HT-29 (cell line): ENCODE measurements around the gene MECP2. TPM values are rescaled to one million over a fixed set of nuclear protein-coding genes. Genes with fewer than 3 reads are reported as not detected.

Experiments used
- DNase-seq: peaks from one replicate; pipeline ENCODE4 v3.0.0-alpha.2; 2015; ENCODE audit warnings: low spot score
- total RNA-seq: library from RNA; depleted of rRNA; stranded (reverse); fragments of >200 nt; shearing (Covaris generic); gene quantifications from 2 replicates; pipeline ENCODE4 v1.2.3, GENCODE V29; 2014

The MECP2 gene
- total RNA-seq, 1 experiment from 2014 or later: 41.6 TPM

DNA sequence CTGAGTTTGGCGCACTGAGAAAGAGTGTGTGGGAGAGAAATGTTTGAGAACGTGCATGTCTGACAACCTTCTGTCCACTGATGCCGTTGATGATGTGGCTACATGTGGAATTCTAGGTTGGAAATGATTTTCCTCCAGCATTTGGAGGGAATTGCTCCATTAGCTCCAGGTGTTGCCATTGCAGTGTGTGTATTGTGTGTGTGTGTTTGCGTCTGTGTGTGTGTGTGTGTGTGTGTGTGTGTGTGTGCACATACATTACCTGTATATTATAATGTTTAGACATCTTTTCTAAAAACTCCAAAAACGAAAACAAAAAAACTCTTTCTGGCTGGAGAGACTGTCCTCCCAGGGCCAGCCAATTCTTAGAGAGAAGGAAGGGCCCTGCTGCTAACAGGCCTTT is 18.2 kb upstream of the MECP2 start:
- no peak for DNase-seq

DNA sequence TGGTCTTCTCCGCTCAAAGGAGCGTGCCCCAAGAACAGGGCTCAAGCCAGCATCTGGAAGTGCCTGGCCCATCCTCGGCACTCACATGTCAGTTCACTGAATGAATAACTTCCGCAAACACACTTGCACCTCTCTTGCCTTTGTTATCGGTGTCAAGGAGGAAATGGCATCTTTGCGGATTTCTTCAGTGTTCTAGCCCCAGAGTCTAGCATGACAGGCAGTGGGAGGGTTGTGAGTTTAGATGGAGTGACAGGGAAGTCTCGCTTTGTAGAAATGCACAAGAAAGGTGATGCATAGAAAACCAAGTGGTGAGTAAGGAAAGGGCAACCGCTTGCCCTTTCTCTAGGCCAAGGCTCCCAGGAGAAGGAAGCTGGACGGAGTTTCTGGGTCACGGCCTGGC is 17.6 kb upstream of the MECP2 start:
- DNase-seq: no peak

DNA sequence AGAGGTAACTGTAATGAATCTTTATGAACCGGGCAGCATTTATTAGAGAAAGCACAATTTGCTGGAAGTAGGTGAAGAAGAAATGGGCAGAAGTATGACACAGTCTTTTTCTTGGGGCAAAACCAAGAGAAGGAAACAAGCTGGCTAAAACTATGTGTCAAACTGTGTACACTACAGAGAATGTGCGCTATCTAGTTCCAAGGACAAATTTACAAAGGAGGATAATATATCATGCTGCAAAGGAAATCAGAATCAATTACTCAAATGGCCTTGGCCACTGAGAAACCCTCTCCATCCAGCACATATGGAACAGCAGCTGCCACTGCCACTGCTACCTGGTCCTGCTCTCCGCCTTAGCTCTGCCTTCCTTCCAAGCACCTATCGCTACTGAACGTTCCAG is 17.1 kb upstream of the MECP2 start:
- DNase-seq: no peak

DNA sequence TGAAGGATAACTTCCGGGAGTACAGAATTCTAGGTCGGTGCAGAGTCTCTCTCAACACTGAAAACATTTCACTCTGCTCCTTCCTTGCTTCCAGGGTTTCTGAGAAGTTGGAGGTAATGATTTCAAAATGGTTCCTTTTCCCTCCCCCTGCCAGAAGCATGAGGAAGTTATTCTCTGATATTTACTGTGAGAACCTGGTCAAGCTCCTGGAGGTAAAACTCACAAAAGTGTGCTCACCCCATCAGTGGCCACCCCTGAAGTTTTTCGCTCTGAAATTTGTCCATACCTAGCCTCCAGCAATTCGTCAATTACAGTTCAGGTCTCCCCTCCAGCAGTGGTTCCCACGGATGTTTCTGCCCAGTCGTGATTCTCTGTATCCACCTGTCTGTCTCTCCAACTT is 16.2 kb upstream of the MECP2 start:
- DNase-seq: no peak

DNA sequence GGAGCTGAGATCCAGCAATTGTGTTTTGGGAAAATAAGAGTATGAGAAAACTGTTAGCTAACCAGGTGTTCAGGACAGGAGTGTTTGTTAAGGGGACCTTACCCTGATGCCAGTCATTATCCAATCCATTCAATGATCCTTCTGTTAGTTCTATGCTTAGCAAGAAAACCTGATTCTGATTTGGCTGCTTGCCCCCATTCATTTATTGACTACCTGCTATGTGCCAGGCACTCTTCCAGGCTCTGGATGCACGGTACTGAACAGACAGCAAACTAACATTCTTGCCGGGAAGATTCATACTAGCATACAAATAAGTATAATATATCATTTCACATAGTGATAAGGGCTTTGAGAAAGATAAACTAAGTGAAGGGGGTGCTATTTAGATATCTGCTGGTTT is 1.0 kb upstream of the MECP2 start:
- no peak for DNase-seq

DNA sequence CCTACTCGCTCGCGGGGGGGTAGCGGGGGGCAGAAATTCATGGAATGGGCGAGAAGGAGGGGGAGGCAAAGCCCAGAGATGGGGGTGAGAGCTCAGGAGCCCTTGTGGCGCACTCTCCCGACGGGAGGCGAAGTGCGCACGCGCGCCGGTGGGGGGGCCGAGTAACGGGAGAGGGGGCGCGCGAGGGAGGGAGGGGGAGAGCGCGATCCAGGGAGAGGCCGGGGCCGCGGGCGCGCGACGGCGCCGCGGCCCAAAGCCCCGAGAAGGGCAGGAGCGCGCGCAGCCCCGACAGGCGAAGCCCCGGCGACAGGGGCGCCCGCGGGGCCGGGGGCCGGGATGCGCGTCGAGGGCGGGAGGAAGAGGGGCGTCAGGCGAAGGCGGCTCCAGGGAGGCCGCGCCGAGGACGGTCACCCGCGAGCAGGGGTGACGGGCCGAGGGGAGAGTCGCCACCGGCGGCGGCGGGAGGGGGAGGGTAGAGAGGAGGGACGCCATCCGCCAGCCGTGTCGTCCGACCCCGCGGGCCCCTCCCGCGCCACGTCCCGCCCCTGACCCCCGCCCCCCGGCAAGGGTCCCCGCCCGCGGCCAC is 421 bp downstream of the MECP2 start:
- DNase-seq: peak; percentile 74

DNA sequence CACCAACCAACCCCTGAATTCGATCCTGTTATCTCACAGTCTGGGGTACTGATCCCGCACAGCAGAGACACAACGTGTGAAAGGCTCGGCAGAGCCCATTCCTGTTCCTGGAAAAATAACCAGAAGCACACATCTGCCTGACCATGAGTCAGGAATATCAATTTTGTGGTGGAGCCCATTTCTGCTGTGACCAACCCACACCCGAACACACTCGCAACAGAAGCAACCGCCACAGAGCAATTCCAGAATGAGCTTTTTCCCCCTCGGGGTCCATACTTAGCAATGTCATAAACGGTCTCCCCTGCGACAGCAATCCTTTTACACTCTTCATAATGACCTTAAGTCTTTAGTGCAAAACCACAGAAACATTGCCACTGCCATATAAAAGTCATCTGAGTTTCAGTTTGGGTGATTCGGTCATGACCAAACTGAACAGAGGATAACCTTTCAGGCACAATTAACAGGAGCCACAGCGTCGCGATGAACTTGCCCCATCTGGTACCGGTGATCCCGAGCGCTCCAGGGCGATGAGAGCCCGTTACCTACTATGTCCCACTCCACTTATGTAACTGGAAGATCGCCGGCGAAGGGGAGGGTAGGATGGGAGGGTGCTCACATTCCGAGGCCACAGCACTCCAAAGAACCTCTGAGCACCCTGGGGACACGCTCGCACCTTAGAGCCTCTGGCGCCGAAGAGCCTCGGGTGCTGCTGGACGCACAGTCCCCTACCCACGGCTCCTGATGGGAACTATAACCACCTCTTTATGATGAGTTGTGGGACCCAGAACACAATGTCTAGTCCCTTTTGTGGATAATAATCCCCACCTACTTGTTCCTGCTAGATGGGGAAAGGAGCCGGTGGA is 1.1 kb downstream of the MECP2 start:
- peak; percentile 45 for DNase-seq

DNA sequence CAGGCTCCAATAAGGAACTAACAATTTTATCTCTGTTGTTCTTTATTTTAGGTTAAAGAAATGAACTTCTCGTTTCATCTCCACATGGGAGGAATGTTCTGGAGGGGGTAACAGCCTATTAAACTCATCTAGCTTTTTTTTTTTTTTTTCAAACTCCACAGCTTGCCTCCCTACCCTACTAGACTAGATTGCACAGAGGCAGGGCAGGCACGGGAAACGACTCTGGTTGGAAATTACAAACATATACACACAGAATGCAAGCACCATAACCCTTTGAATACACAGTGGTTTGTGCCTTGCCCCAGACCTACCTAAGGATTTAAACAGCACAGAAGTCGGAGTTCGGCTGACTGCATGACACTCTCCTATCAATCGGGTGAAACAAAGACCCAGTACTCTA is 2.7 kb downstream of the MECP2 start:
- no peak for DNase-seq

DNA sequence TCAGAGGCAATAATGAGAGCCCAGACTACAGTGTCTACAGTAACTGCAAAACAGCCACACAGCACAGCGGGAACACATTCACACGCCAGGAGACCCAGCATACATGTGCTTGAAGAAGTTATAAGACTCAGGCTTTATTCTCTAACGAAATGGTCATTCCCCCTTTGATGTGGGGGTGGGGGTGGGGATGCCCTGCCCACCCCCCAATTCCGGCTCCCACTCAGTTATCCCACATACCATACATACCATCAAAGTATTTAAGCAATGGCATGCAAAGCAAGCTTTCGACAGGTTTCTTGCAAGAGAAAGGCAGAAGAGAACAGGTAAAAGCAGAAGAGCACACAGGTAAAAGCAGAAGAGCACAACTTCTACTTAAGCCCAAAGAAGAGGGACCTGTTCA is 3.6 kb downstream of the MECP2 start:
- no peak for DNase-seq

DNA sequence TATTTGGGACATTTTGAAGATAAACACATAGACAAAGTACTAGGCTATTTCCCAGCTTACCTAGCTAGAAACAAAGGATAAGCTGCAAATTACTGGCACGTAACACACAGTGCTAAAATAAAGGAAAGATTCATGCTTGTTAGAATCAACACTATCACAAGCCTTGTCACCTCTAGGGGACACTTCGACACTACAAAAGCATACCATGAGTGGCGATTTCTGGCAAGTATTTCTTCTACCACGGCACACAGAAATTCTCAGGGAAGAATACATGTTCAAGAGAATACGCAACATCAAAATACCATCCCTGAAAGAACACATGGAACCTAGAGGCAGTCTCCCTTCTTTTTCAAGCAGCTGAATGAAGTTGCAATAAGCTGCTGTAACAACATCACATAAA is 5.1 kb downstream of the MECP2 start:
- DNase-seq: no peak

DNA sequence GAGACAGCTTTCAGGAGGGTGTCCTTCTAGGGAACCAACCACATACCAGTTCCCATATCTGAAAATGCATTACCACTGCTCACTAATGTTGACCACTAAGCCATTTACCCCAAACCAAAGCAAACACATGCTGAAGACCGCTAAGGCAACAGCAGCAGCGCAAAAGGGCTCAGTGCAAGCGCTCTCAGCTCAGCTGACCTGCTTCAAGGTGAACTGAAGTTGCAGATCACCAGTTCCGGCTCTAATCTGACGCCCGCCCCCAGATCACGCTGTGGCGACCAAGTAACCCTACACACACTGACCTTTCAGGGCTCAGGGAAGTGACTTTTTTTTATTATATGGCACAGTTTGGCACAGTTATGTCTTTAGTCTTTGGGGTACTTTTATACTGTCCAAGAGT is 5.8 kb downstream of the MECP2 start:
- DNase-seq: no peak

DNA sequence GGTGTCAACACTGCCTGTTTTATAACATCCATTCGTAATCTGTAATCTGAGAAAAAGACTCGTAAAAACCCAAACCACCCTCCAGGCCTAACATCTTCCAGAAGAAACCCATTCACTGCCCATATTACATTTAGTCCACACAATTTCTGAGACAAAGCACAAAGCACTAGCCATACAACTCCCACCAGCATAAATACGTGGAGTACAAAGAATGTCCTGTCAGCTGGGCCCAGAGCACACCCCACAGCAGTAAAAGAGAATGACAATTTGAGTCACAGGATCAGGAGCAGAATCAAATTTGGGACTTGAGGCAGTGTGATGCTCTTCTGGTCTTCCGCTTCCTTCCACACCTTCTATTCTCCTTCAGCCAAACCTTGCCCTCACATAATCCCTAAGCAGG is 6.8 kb downstream of the MECP2 start:
- no peak for DNase-seq

DNA sequence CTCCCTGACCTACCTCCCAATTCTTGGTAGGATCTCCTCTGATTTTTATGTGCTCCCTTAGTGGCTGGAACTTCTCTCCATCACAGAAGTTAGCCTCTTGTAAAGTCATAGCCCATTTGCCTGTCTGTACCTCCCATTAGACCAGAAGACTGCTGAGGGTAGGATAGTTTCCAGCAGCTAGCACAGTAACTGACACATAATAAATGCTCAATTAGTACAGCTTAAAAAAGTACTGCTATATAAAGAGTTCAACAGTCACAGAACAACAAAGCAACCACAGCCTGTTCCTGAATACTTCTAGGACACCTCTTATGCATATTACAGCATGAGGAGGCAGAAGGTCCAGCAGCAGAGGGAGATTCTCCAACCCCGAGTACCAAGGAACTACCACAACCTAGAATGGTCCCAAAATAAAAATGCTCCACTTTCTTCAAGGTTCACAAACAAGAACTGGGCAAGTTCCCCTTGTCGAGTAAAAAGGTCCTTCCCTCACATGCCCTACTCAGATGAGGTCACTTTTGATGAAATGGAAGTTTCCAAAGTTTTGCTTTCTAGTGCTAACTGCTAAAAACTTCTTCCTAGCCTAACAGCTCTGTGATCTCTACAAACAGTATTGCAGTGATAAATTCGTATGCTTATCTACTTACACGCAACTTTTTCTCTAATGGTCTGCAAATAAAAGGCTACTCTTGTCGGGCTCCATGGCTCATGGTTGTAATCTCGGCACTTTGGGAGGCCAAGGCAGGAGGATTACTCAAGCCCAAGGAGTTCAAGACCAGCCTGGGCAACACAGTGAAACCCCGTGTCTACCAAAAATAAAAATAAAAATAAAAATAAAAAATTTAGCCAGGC is 12.8 kb downstream of the MECP2 start:
- no peak for DNase-seq

DNA sequence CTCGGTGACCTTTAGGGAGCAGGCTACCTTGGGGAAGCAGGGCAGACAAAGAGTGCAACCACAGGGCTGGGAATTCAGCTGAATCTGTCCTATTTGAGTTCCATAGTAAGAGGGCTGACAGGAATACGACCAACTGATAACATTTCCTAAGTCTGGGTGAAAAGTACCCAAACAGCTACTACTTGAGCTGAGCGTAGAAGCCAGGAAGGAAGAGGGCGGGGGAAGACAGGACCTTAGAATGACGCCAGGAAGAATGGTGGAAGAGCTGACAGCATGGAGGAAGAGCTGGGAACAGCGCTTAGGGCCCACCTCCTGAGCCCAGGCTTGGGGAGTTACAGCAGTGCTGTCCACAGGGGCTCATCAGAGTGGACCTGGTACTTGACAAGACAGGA is 14.4 kb downstream of the MECP2 start:
- no peak for DNase-seq

DNA sequence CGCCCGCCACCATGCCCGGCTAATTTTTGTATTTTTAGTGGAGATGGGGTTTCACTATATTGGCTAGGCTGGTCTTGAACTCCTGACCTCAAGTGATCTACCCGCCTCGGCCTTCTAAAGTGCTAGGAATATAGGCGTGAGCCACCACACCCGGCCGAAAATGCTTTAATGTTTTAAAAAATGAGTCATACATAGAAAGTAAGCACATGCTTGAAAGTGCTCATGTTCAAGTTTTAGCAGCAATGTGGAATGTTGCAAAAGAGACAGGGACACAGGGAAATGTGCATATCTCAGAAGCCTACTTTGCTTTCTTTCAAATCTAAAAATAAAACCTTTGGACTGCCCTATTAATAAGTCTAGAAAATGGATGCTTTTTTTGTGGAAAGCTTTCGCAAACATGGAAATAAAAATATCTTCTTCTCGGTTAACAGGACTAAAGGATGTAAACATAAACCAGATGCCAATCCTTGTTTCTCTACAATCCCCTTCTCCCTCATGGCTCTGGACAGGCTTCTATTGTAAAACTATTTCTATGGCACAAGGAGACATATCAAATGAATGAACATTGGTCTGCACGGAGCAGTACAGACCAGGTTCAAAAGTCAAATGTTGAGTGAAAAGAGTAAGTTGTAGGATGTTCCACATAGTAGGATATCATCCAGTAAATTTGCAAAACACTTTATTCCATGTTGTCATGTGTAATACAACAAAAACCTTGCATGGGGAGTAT is 15.0 kb downstream of the MECP2 start:
- DNase-seq: no peak

DNA sequence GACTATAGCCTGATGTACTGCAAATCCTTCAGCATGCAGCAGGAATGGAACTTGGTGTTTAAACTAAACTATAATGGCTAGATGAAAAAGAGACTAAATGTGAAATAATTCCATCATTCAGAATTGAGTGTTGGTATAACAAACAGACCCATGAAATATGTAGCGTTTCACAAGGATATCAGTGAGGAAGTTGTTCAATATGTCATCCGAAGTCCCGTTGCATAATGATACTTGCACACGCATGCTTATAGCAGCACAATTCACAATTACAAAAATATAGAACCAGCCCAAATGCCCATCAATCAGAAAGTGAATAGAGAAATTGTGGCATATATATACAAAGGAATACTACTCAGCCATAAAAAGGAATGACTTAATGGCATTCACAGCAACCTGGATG is 20.4 kb downstream of the MECP2 start:
- no peak for DNase-seq

DNA sequence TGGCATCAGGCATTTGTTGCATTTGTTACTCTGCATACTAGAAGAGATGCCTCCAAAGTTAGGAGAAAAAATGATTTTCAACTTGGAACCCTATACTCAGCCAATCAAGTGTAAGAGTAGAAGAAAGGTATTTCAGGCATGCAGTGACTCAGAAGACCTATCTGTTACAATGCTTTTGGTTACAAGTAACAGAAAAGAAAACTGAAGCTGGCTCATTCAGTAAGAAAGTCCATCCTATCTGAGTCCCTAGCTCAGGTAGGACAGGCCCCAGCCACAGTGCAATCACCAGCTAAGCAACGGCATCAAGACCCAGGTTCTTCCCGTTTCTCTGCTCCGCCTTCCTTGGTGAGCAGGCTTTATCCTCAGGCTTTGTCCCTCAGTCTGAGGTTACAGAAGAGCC is 23.3 kb downstream of the MECP2 start:
- no peak for DNase-seq

DNA sequence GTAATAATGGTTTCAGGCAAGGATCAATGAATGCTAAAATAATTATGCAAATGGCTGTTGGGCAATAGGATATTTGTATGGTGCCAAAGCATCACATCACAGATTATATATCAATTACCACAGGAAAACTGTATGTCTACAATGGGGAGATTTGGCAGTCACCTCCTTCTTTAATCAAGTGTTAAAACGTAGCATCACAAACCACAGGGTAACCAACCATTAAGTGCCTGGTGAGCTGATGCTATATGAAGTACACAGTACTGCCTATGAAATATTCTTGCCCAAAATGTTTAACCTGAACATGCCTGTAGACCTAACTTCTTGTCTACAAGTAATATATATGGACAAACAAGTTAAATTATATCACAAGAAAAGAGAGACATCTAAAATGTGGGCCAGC is 25.3 kb downstream of the MECP2 start:
- no peak for DNase-seq

DNA sequence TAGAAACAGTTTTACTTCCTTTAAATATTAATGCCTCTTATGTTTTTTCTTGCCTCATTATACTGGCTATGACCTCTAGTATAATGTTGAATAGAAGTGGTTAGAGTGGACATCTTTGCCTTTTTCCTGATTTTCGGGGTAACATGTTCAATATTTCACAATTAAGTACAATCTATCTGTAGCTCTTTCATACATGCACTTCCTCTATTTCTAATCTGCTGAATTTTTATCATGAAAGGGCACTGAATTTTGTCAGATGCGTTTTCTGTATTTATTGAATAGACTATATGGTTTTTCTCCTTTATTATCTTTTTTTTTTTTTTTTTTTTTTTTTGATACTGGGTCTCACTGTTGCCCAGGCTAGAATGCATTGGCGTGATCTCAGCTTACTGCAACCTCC is 29.0 kb downstream of the MECP2 start:
- no peak for DNase-seq

DNA sequence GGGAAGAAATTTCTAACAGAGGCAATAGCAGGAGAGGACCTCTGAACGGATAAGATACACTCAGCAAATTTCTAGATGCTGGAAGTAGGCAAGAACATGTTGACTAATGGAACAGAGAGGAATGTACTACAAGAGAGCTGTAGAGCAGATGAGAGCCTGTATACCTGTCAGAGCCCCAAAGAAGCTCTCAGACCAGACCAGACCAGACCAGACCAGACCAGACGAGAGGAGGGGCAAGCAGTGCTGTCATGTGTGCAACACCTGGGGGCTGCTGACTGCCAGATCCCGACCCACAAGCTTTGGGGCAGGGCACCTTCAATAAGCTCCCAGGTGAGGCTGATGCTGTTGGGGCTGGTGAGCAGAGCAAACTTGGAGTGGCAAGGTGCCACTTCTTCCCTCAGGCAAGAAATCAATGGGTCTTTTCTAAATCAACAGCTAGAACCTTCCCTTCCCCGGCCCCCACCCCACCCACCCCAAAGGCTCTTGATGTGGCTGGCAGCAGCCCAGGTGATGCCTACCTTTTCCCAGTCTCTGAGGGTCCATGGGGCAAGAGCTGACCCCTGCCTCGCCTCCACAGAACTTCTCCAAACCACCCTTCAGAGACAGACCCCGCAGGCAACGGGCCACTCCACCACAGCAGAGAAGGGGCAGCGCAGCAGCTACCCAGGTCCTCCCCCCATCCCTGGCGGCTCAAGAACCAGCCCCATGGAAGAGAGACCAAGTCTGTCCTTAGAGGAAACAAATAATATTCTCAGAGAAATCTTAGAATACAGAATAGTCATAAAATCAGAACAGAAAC is 32.7 kb downstream of the MECP2 start:
- no peak for DNase-seq

DNA sequence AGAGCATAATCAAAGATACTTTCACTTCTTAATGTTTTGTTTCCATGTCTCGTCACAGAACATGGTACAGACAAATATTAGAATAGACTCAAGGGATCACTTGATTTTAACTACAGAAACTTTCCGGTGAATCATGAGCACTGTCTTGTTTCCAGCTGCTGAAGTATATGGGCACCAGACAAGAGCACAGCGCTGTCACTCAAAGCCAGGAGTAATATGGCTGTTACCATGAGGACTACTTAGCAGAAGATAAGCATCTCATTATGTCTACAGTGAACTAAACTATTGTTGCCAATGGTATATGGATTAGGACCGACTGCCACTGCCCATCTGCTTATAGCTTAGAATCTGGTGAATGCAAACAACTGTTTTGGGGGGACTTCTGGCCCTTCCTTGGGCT is 34.3 kb downstream of the MECP2 start:
- no peak for DNase-seq
